Islet of Langerhans (tissue), 1 donor: ENCODE measurements around the gene USP14.

ENCODE experiments used
- FAIRE-seq: peaks from one replicate; lab custom pipeline; 2011; peaks lifted over from hg19 to GRCh38; lab: Jason Lieb, UNC

USP14 gene

GRCh38 chr18:228586-228985 is 70.2 kb downstream of the USP14 start:
- no peak for FAIRE-seq

GRCh38 chr18:231563-231962 is 73.2 kb downstream of the USP14 start:
- FAIRE-seq, result no peak

GRCh38 chr18:240175-240574 is 81.8 kb downstream of the USP14 start:
- no peak for FAIRE-seq

GRCh38 chr18:245282-245847 is 87.0 kb downstream of the USP14 start:
- no peak for FAIRE-seq

- no peak for FAIRE-seq
Observed at GRCh38 chr18:248053-248452, 89.7 kb downstream of the USP14 start.

- no peak for FAIRE-seq
Observed at GRCh38 chr18:250685-251084, 92.3 kb downstream of the USP14 start.

- FAIRE-seq, result no peak
Observed at GRCh38 chr18:251572-251971, 93.2 kb downstream of the USP14 start.

- no peak for FAIRE-seq
Observed at GRCh38 chr18:253121-253520, 94.8 kb downstream of the USP14 start.

GRCh38 chr18:255171-255570 is 96.8 kb downstream of the USP14 start:
- no peak for FAIRE-seq

- FAIRE-seq, result no peak
Observed at GRCh38 chr18:260547-260946, 102.2 kb downstream of the USP14 start.

GRCh38 chr18:261398-262073 is 103.2 kb downstream of the USP14 start:
- FAIRE-seq, result no peak
